Hepatocyte (in vitro differentiated cells): ENCODE measurements around the gene GTF3C1. TPM values are rescaled to one million over a fixed set of nuclear protein-coding genes. Genes with fewer than 3 reads are reported as not detected.

ENCODE experiments used
- DNase-seq: peaks from one replicate; pipeline ENCODE4 v3.0.0-alpha.2; 2016; ENCODE audit warnings: low spot score
- H2AFZ ChIP-seq: fragments of 200-600 bp; sonication (generic); 2 replicates; pipeline ENCODE4 v1.6.0; 2016; ENCODE audit warnings: antibody characterized with exemption, mild to moderate bottlenecking
- H3K27ac ChIP-seq: fragments of 200-600 bp; sonication (generic); 2 replicates; pipeline ENCODE4 v1.5.1; 2016; ENCODE audit warnings: mild to moderate bottlenecking
- H3K27me3 ChIP-seq: fragments of 200-600 bp; sonication (generic); 2 replicates; pipeline ENCODE4 v1.6.1; 2016
- H3K36me3 ChIP-seq: fragments of 200-600 bp; sonication (generic); replicated peaks from 2 replicates; pipeline ENCODE4 v1.5.1; 2016; ENCODE audit warnings: low read depth; ENCODE audit not compliant: insufficient read depth
- H3K4me1 ChIP-seq: fragments of 200-600 bp; sonication (generic); 2 replicates; pipeline ENCODE4 v1.5.1; 2016; ENCODE audit warnings: mild to moderate bottlenecking, moderate library complexity; ENCODE audit not compliant: insufficient read depth
- H3K4me2 ChIP-seq: fragments of 200-600 bp; sonication (generic); 2 replicates; pipeline ENCODE4 v1.6.0; 2016
- H3K4me3 ChIP-seq: fragments of 200-600 bp; sonication (generic); 2 replicates; pipeline ENCODE4 v1.5.1; 2016; ENCODE audit warnings: mild to moderate bottlenecking
- H3K79me2 ChIP-seq: fragments of 200-600 bp; sonication (generic); 2 replicates; pipeline ENCODE4 v1.6.0; 2017; ENCODE audit warnings: mild to moderate bottlenecking
- H3K9me2 ChIP-seq: fragments of 200-600 bp; sonication (generic); replicated peaks from 2 replicates; pipeline ENCODE4 v1.6.0; 2017; ENCODE audit warnings: mild to moderate bottlenecking; ENCODE audit not compliant: insufficient read depth
- H3K9me3 ChIP-seq: fragments of 200-600 bp; sonication (generic); 2 replicates; pipeline ENCODE4 v1.5.1; 2016; ENCODE audit warnings: low read depth, mild to moderate bottlenecking
- H4K20me1 ChIP-seq: fragments of 200-600 bp; sonication (generic); 2 replicates; pipeline ENCODE4 v1.6.0; 2016; ENCODE audit warnings: mild to moderate bottlenecking; ENCODE audit not compliant: insufficient read depth, poor library complexity, severe bottlenecking
- CTCF ChIP-seq: fragments of 200-600 bp; sonication (generic); IDR thresholded peaks from 2 replicates; pipeline ENCODE4 v1.5.1; 2016; ENCODE audit warnings: antibody characterized with exemption, mild to moderate bottlenecking; ENCODE audit not compliant: poor library complexity
- EZH2 ChIP-seq: fragments of 200-600 bp; sonication (generic); IDR thresholded peaks from 2 replicates; pipeline ENCODE4 v1.6.1; 2016; ENCODE audit warnings: antibody characterized with exemption, mild to moderate bottlenecking, borderline replicate concordance
- EZH2phosphoT487 ChIP-seq: fragments of 200-600 bp; sonication (generic); IDR thresholded peaks from one replicate; pipeline ENCODE4 v1.6.1; 2018; ENCODE audit warnings: antibody characterized with exemption, mild to moderate bottlenecking, low read depth, moderate library complexity; ENCODE audit not compliant: unreplicated experiment, severe bottlenecking
- WGBS: methylation state at CpG from one replicate; pipeline ENCODE4 v1.1.6; 2016; ENCODE audit warnings: low lambda C conversion rate; ENCODE audit errors: missing lambda C conversion rate; 5-methylcytosine and 5-hydroxymethylcytosine counted together
- polyA plus RNA-seq: library from polyadenylated mRNA; unstranded; fragments of >200 nt; fragmentation: Nextera tagmentation; extraction: Ambion mirVana; gene quantifications from 2 replicates; pipeline ENCODE4 v1.2.1, GENCODE V29; 2016
- total RNA-seq: library from RNA; depleted of rRNA; stranded (reverse); fragments of >200 nt; gene quantifications from 2 replicates; pipeline ENCODE4 v1.2.3, GENCODE V29; 2014

GTF3C1 gene
- total and polyA plus RNA-seq, 2 experiments from 2014 or later: 41.5 to 59.6 TPM

- H3K36me3 ChIP-seq: no peaks in the 10 kb centered on the region
- WGBS: 84% methylated on average over 16 of the region's 16 CpGs
- no peak overlapping the region for H2AFZ ChIP-seq
- no peak for DNase-seq
- no peaks in the 10 kb centered on the region for H3K9me3 ChIP-seq
- no peaks in the 10 kb centered on the region for H4K20me1 ChIP-seq
- H3K9me2 ChIP-seq: no peaks in the 10 kb centered on the region
- H3K4me2 ChIP-seq: no peak overlapping the region
- no peak overlapping the region for H3K27ac ChIP-seq
- TF ChIP-seq CTCF: no peak
- TF ChIP-seq EZH2phosphoT487: no peak
- no peak for TF ChIP-seq EZH2
- no peaks in the 10 kb centered on the region for H3K4me1 ChIP-seq
- H3K79me2 ChIP-seq: no peaks in the 10 kb centered on the region
- H3K27me3 ChIP-seq: no peaks in the 10 kb centered on the region
- H3K4me3 ChIP-seq: no peak overlapping the region
Observed at GRCh38 chr16:27429981-27430441, 119.7 kb downstream of the GTF3C1 start.

- no peak overlapping the region for H3K4me3 ChIP-seq
- 91% methylated on average over 11 of the region's 11 CpGs for WGBS
- H3K4me1 ChIP-seq: no peaks in the 10 kb centered on the region
- no peak for TF ChIP-seq EZH2
- no peak for TF ChIP-seq CTCF
- no peak for TF ChIP-seq EZH2phosphoT487
- no peak for DNase-seq
- no peaks in the 10 kb centered on the region for H3K79me2 ChIP-seq
- no peaks in the 10 kb centered on the region for H3K9me3 ChIP-seq
- H3K9me2 ChIP-seq: no peaks in the 10 kb centered on the region
- no peak overlapping the region for H3K27ac ChIP-seq
- H3K27me3 ChIP-seq: no peaks in the 10 kb centered on the region
- H3K4me2 ChIP-seq: no peak overlapping the region
- no peaks in the 10 kb centered on the region for H3K36me3 ChIP-seq
- no peaks in the 10 kb centered on the region for H4K20me1 ChIP-seq
- H2AFZ ChIP-seq: no peak overlapping the region
Observed at GRCh38 chr16:27429330-27429871, 120.3 kb downstream of the GTF3C1 start.

- H3K4me1 ChIP-seq: no peaks in the 10 kb centered on the region
- no peaks in the 10 kb centered on the region for H3K9me2 ChIP-seq
- no peak overlapping the region for H3K4me3 ChIP-seq
- no peaks in the 10 kb centered on the region for H3K9me3 ChIP-seq
- DNase-seq: no peak
- TF ChIP-seq EZH2: no peak
- no peak for TF ChIP-seq EZH2phosphoT487
- no peak for TF ChIP-seq CTCF
- H3K79me2 ChIP-seq: no peaks in the 10 kb centered on the region
- H4K20me1 ChIP-seq: no peaks in the 10 kb centered on the region
- no peak overlapping the region for H3K4me2 ChIP-seq
- no peaks in the 10 kb centered on the region for H3K36me3 ChIP-seq
- H2AFZ ChIP-seq: no peak overlapping the region
- no peaks in the 10 kb centered on the region for H3K27me3 ChIP-seq
- H3K27ac ChIP-seq: no peak overlapping the region
- 95% methylated on average over 4 of the region's 4 CpGs for WGBS
Observed at GRCh38 chr16:27428026-27428785, 121.5 kb downstream of the GTF3C1 start.
